Spinal cord (tissue), 10 donors: ENCODE results near the gene KLHL7. TPM values are rescaled to one million over a fixed set of nuclear protein-coding genes. Genes with fewer than 3 reads are reported as not detected.

ENCODE experiments used
- DNase-seq, 6 donors: peaks; one replicate each; pipeline versions ENCODE4 v3.0.0 to v3.0.0-alpha.2; 2013 to 2015; ENCODE audit warnings: low spot score in 6 of 6, low read depth in 4 of 6
- H3K27ac ChIP-seq: one replicate; pipeline ENCODE4 v1.5.1; 2013; ENCODE audit warnings: low read depth, low read length, control low read depth
- H3K27me3 ChIP-seq: one replicate; pipeline ENCODE4 v1.6.1; 2013; ENCODE audit warnings: low read length; ENCODE audit not compliant: control insufficient read depth, insufficient read depth
- H3K36me3 ChIP-seq: one replicate; pipeline ENCODE4 v1.6.1; 2013; ENCODE audit warnings: low read length; ENCODE audit not compliant: control insufficient read depth, insufficient read depth
- H3K4me1 ChIP-seq: one replicate; pipeline ENCODE4 v1.6.1; 2013; ENCODE audit warnings: low read length; ENCODE audit not compliant: control insufficient read depth, insufficient read depth
- H3K4me3 ChIP-seq: one replicate; pipeline ENCODE4 v1.5.1; 2013; ENCODE audit warnings: low read depth, low read length, control low read depth
- H3K9me3 ChIP-seq: one replicate; pipeline ENCODE4 v1.6.1; 2013; ENCODE audit warnings: low read length; ENCODE audit not compliant: control insufficient read depth, insufficient read depth
- WGBS: methylation state at CpG from one replicate; pipeline ENCODE4 v1.1.5; 2013; ENCODE audit warnings: missing lambda C conversion rate; ENCODE audit not compliant: insufficient coverage; 5-methylcytosine and 5-hydroxymethylcytosine counted together
- long read RNA-seq, 4 donors: transcript quantifications; one replicate each; lab custom pipeline, GENCODE V29; 2026
- polyA plus RNA-seq, 2 donors: library from polyadenylated mRNA; unstranded; fragments of 120-200 nt; gene quantifications; one replicate each; pipeline ENCODE4 v1.2.1, GENCODE V29; 2013; ENCODE audit not compliant: insufficient read length in 2 of 2
- total RNA-seq, 2 donors: library from RNA; depleted of rRNA in 1 of 2; stranded (reverse); fragments of 120-200 nt in 1 of 2; fragments of >200 nt in 1 of 2; gene quantifications; one replicate each; pipeline versions ENCODE4 v1.2.3 to v1.2.4, GENCODE V29; 2013 to 2014
- donor health status: healthy.

Gene KLHL7, protein sequence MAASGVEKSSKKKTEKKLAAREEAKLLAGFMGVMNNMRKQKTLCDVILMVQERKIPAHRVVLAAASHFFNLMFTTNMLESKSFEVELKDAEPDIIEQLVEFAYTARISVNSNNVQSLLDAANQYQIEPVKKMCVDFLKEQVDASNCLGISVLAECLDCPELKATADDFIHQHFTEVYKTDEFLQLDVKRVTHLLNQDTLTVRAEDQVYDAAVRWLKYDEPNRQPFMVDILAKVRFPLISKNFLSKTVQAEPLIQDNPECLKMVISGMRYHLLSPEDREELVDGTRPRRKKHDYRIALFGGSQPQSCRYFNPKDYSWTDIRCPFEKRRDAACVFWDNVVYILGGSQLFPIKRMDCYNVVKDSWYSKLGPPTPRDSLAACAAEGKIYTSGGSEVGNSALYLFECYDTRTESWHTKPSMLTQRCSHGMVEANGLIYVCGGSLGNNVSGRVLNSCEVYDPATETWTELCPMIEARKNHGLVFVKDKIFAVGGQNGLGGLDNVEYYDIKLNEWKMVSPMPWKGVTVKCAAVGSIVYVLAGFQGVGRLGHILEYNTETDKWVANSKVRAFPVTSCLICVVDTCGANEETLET
- total RNA-seq: 10 to 100 TPM; 53.6 to 78.3 TPM
- polyA plus RNA-seq: 10 to 100 TPM; 65.4 to 73.6 TPM
- long read RNA-seq, donor 1, full-length matches to known transcripts: 31 of 31 reads
- long read RNA-seq, donor 1, partial matches to known transcripts: 0 of 31 reads
- long read RNA-seq, donor 1, other reads (novel, unspliced or antisense): 0 of 31 reads
- long read RNA-seq, donor 2, full-length matches to known transcripts: 8 of 8 reads
- long read RNA-seq, donor 2, partial matches to known transcripts: 0 of 8 reads
- long read RNA-seq, donor 2, other reads (novel, unspliced or antisense): 0 of 8 reads
- long read RNA-seq, donor 3, full-length matches to known transcripts: 10 of 10 reads
- long read RNA-seq, donor 3, partial matches to known transcripts: 0 of 10 reads
- long read RNA-seq, donor 3, other reads (novel, unspliced or antisense): 0 of 10 reads
- long read RNA-seq, donor 4, full-length matches to known transcripts: 13 of 20 reads
- long read RNA-seq, donor 4, partial matches to known transcripts: 7 of 20 reads
- long read RNA-seq, donor 4, other reads (novel, unspliced or antisense): 0 of 20 reads

DNA sequence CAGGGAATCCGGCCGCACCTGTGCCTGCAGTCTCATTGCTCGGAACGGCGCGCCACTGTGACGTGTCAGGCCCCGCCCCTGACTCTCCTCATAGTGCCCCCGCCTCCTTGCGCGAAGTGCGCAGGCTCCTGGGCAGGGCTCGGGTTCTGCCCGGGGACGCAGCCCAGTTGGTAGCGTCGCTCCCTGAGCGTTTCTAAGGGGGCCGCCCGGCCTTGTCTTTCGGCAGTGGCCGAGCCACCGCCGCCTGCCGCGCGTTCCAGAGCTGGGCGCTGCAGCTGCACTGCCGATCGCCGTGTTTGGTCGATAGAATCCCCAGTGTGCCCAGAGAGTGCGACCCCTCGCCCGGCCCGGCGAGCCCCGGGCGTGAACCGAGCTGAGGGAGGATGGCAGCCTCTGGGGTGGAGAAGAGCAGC lies at the start of gene KLHL7:
TSS of gene KLHL7 (plus strand) at position 142 of the 413 bp plus-strand sequence. CDS start at position 384, 242 bp downstream.
- DNase-seq: peak; percentile 88 to 98 (median 93)
- 0% methylated on average over 40 of the region's 40 CpGs for WGBS
- Histone ChIP-seq H3K9me3 (no peaks in the 10 kb centered on the region), H3K27ac (peak within 1 kb of the TSS; percentile 98), H3K36me3 (no peaks in the 10 kb centered on the region), H3K4me3 (peak within 1 kb of the TSS; percentile 99), H3K4me1 (no peaks in the 10 kb centered on the region), H3K27me3 (no peaks in the 10 kb centered on the region)

DNA sequence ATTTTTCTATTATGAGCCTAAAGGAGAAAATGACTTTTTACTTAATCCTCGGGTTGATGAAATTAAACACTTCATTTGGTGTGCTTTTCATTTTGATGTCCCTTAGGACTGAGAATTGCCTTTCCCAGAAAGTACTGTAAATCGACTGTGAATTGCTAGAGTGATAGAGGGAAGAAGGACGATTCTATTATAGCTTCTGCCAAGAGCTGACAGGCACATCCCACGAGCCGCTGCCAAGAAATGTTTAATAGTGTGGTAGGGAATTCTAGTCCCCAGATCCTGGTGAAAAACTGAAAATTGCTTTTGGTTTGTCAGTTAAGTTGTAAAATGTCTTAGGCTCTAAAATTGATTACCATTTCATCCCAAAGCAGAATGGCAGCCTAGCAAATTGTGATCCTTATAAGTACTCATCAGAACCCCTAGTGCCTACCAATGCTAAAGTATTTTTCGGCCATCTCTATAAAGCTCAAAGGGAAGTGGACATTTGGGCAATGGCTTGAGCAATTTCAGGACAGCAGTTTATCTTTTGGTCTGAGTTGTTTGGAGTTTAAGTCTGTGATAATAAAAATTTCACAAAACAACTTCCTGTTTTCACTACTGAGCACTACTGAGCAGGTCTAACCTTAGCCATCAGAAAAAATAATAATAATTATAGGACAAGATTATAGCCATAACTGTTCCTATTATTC lies 47.0 kb upstream of the KLHL7 start:
- WGBS: 6% methylated on average over 2 of the region's 6 CpGs
- Histone ChIP-seq H3K27me3 (no peaks in the 10 kb centered on the region), H3K27ac (no peak overlapping the region), H3K36me3 (no peaks in the 10 kb centered on the region), H3K4me3 (no peak overlapping the region), H3K4me1 (no peaks in the 10 kb centered on the region), H3K9me3 (no peaks in the 10 kb centered on the region)
- peak in 2 of 6 donors; percentile 45 to 84 for DNase-seq

DNA sequence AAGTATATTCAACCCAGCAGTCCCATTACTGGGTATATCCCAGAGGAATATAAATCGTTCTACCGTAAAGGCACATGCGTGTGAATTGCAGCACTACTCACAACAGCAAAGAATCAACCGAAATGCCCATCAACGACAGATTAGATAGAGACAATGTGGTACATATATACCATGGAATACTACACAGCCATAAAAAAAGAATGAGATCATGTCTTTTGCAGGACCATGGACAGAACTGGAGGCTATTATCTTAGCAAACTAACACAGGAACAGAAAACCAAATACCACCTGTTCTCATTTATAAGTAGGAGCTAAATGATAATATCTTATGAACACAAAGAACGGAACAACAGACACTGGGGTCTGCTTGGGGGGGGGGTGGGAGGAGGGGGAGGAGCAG lies 44.3 kb upstream of the KLHL7 start:
- no peaks in the 10 kb centered on the region for H3K36me3 ChIP-seq
- no peak for DNase-seq
- no peak overlapping the region for H3K27ac ChIP-seq
- 100% methylated on average over 1 of the region's 6 CpGs for WGBS
- no peaks in the 10 kb centered on the region for H3K27me3 ChIP-seq
- H3K9me3 ChIP-seq: no peaks in the 10 kb centered on the region
- no peaks in the 10 kb centered on the region for H3K4me1 ChIP-seq
- H3K4me3 ChIP-seq: no peak overlapping the region

DNA sequence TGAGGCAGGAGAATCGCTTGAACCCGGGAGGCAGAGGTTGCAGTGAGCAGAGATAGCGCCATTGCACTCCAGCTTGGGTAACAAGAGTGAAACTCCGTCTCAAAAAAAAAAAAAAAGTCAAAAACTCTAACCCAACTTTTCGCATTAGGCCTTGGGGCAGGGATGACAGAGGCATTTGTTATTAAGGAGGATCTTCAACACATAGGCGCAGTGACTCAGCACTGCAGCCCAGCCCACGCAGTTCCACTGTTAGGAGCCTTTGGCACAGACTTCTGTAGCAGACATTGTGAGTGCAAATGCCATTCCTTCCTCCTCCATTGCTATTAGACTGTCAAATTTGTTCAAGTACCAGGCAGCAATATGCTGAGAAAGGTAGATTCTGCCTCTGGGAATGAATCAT lies 43.1 kb upstream of the KLHL7 start:
- H3K9me3 ChIP-seq: no peaks in the 10 kb centered on the region
- no peaks in the 10 kb centered on the region for H3K27me3 ChIP-seq
- H3K36me3 ChIP-seq: no peaks in the 10 kb centered on the region
- H3K4me1 ChIP-seq: no peaks in the 10 kb centered on the region
- WGBS: 90% methylated on average over 3 of the region's 7 CpGs
- no peak overlapping the region for H3K4me3 ChIP-seq
- H3K27ac ChIP-seq: no peak overlapping the region
- DNase-seq: no peak

DNA sequence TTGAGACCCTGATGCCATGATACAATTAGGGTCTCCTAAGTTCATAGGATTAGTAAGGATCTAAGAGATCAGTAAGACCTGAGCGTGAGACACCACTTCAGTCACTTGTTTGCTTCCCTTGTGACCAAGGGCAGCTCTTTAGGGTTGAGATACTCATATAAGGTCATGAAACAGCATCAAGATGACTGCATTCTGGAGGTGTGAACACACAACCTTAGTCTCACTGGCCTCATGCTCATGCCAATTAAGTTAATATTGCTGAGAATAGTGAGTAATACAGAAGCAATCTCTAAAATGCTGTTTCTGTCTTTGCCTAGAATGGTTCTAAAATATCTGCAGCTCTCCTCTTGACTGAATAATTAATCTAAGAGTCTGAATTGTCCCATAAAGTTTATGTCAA lies 39.6 kb upstream of the KLHL7 start:
- H3K27ac ChIP-seq: no peak overlapping the region
- H3K36me3 ChIP-seq: no peaks in the 10 kb centered on the region
- no peak for DNase-seq
- no peaks in the 10 kb centered on the region for H3K9me3 ChIP-seq
- no peak overlapping the region for H3K4me3 ChIP-seq
- WGBS: 100% methylated on average over 1 of the region's 1 CpG
- H3K4me1 ChIP-seq: peaks cover 3% of the 10 kb centered on the region
- no peaks in the 10 kb centered on the region for H3K27me3 ChIP-seq

DNA sequence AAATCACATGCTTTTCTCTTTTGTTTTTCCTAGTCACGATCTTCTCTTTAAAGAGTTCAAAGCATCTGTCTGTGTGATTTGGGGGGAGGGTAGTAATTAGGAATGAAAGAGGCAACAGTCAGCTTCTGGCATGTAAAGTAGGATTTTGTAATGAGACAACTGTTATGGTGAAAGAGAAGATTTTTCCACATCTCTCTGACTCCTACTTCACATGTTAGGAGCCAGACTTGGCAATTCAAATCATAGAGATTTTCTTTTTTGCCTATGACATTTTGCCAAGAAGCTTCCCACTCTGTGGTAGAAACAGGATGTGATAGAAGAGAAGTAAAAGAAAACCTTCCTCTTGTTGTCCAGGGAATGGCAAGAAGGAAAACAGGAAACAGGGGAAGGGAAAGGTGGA lies 38.3 kb upstream of the KLHL7 start:
- no peak overlapping the region for H3K27ac ChIP-seq
- no peaks in the 10 kb centered on the region for H3K36me3 ChIP-seq
- no peaks in the 10 kb centered on the region for H3K9me3 ChIP-seq
- DNase-seq: peak in 2 of 6 donors; percentile 32 to 75
- H3K27me3 ChIP-seq: no peaks in the 10 kb centered on the region
- H3K4me1 ChIP-seq: peaks cover 3% of the 10 kb centered on the region
- no peak overlapping the region for H3K4me3 ChIP-seq
- no CpG with 5 or more reads among the region's 1 CpG for WGBS

DNA sequence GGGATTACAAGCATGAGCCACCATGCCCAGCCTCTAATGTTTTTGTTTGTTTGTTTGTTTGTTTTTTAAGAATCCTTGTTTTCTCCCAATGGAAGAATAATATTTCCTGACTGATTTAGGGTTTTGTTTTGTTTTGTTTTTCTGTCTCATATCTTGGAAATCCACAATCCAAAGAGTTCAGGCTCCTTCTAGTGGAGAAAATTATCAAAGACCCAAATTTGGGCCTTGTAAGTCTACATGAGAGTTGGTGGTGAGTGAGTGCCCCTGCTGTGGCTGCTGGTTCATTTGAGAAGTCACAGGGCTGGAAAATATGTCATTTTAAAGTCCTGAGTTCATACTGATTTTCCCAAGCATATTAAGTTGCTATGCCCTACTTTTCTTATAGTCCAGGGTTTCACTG lies 33.5 kb upstream of the KLHL7 start:
- H3K9me3 ChIP-seq: no peaks in the 10 kb centered on the region

DNA sequence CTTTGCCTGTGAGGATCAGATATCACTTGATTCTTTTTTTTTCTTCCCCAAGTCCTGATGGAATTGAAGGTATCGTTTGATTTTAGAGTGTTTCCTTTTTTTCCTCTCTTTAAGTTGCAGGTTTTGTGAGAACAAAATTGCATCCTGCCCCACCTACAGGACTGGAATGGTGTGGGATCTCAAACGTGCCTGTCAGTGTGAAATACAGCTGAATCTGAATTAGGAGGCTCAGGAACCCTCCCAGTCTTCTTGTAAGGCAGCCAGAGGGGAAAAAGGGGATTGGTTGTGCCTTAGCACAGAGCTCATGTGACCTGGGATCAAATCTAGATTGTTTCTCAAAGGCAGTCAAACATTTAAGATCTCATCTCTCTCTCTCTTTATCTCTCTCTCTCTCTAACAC lies 32.7 kb upstream of the KLHL7 start:
- H3K9me3 ChIP-seq: no peaks in the 10 kb centered on the region
- WGBS: no CpG with 5 or more reads among the region's 2 CpGs
- no peaks in the 10 kb centered on the region for H3K27me3 ChIP-seq
- no peak overlapping the region for H3K27ac ChIP-seq
- H3K4me1 ChIP-seq: no peaks in the 10 kb centered on the region
- H3K36me3 ChIP-seq: no peaks in the 10 kb centered on the region
- no peak overlapping the region for H3K4me3 ChIP-seq
- no peak for DNase-seq

More for the DNA sequence above, 33.5 kb upstream of the KLHL7 start:
- Histone ChIP-seq H3K4me3 (no peak overlapping the region), H3K27ac (no peak overlapping the region), H3K36me3 (no peaks in the 10 kb centered on the region), H3K4me1 (peaks cover 3% of the 10 kb centered on the region), H3K27me3 (no peaks in the 10 kb centered on the region)
- peak in 2 of 6 donors; percentile 37 to 43 for DNase-seq
